Liver (tissue), 9 donors: ENCODE results near the gene TMPRSS11D. TPM values are rescaled to one million over a fixed set of nuclear protein-coding genes. Genes with fewer than 3 reads are reported as not detected.

Experiments
- DNase-seq: peaks from one replicate; pipeline ENCODE4 v3.0.0-alpha.2; 2017; ENCODE audit warnings: low spot score
- H3K27ac ChIP-seq, 2 donors: one replicate each; pipeline ENCODE4 v1.7.0; 2013; ENCODE audit warnings: inconsistent platforms in 2 of 2, low read length in 2 of 2, control low read depth in 1 of 2, low read depth in 1 of 2, mild to moderate bottlenecking in 1 of 2
- H3K27me3 ChIP-seq, 4 donors: one replicate each; pipeline versions ENCODE4 v1.6.1 to v1.7.0; 2013; ENCODE audit warnings: low read length in 3 of 4, inconsistent platforms in 1 of 4, mild to moderate bottlenecking in 1 of 4, moderate library complexity in 1 of 4; ENCODE audit not compliant: control insufficient read depth in 4 of 4, insufficient read depth in 4 of 4
- H3K36me3 ChIP-seq, 4 donors: one replicate each; pipeline versions ENCODE4 v1.6.1 to v1.7.0; 2013; ENCODE audit warnings: low read length in 3 of 4, mild to moderate bottlenecking in 3 of 4, low read depth in 1 of 4, moderate library complexity in 1 of 4; ENCODE audit not compliant: control insufficient read depth in 4 of 4, insufficient read depth in 3 of 4
- H3K4me1 ChIP-seq, 4 donors: one replicate each; pipeline versions ENCODE4 v1.6.1 to v1.7.0; 2013; ENCODE audit warnings: low read length in 3 of 4, mild to moderate bottlenecking in 3 of 4, moderate library complexity in 1 of 4; ENCODE audit not compliant: control insufficient read depth in 4 of 4, insufficient read depth in 4 of 4
- H3K4me3 ChIP-seq, 3 donors: one replicate each; pipeline versions ENCODE4 v1.6.1 to v1.7.0; 2013; ENCODE audit warnings: low read length in 3 of 3, control low read depth in 1 of 3, low read depth in 1 of 3, mild to moderate bottlenecking in 1 of 3
- H3K9ac ChIP-seq, 2 donors: one replicate each; pipeline ENCODE4 v1.7.0; 2013; ENCODE audit warnings: low read length in 2 of 2, mild to moderate bottlenecking in 2 of 2, moderate library complexity in 2 of 2, control low read depth in 1 of 2, low read depth in 1 of 2
- H3K9me3 ChIP-seq, 4 donors: one replicate each; pipeline versions ENCODE4 v1.6.1 to v1.7.0; 2013; ENCODE audit warnings: low read length in 3 of 4; ENCODE audit not compliant: control insufficient read depth in 4 of 4
- ATF3 ChIP-seq: IDR thresholded peaks from 2 replicates; pipeline ENCODE4 v1.6.1; 2016; ENCODE audit warnings: antibody characterized with exemption
- CTCF ChIP-seq: fragments of 150-350 bp; IDR thresholded peaks from 2 replicates; pipeline ENCODE4 v1.5.1; 2017; ENCODE audit warnings: improper control_type of control experiment, low read depth, low read length; ENCODE audit not compliant: missing input control
- FOXA1 ChIP-seq: IDR thresholded peaks from 2 replicates; pipeline ENCODE4 v1.6.1; 2016; ENCODE audit warnings: antibody characterized with exemption
- FOXA2 ChIP-seq: IDR thresholded peaks from 2 replicates; pipeline ENCODE4 v1.6.1; 2016; ENCODE audit warnings: antibody characterized with exemption
- GABPA ChIP-seq, 2 donors: IDR thresholded peaks in 1 of 2; conservative IDR thresholded peaks in 1 of 2; 2 replicates each; pipeline ENCODE4 v1.6.1; 2016; ENCODE audit warnings: antibody characterized with exemption in 2 of 2, mild to moderate bottlenecking in 1 of 2, moderate library complexity in 1 of 2
- HNF4A ChIP-seq, 2 donors: conservative IDR thresholded peaks; 2 replicates each; pipeline ENCODE4 v1.6.1; 2016; ENCODE audit warnings: antibody characterized with exemption in 2 of 2, mild to moderate bottlenecking in 2 of 2
- HNF4G ChIP-seq: IDR thresholded peaks from 2 replicates; pipeline ENCODE4 v1.6.1; 2016; ENCODE audit warnings: antibody characterized with exemption
- JUND ChIP-seq, 2 donors: IDR thresholded peaks; 2 replicates each; pipeline ENCODE4 v1.6.1; 2016; ENCODE audit warnings: antibody characterized with exemption in 2 of 2
- MAX ChIP-seq: IDR thresholded peaks from 2 replicates; pipeline ENCODE4 v1.6.1; 2016; ENCODE audit warnings: antibody characterized with exemption
- NR2F2 ChIP-seq: IDR thresholded peaks from 2 replicates; pipeline ENCODE4 v1.6.1; 2016; ENCODE audit warnings: antibody characterized with exemption
- RAD21 ChIP-seq, 2 donors: IDR thresholded peaks; 2 replicates each; pipeline ENCODE4 v1.6.1; 2016; ENCODE audit warnings: antibody characterized with exemption in 2 of 2, mild to moderate bottlenecking in 2 of 2
- REST ChIP-seq: IDR thresholded peaks from 2 replicates; pipeline ENCODE4 v1.6.1; 2016; ENCODE audit warnings: antibody characterized with exemption, mild to moderate bottlenecking
- RXRA ChIP-seq, 2 donors: IDR thresholded peaks; 2 replicates each; pipeline ENCODE4 v1.6.1; 2017 to 2018; ENCODE audit warnings: antibody characterized with exemption in 2 of 2, mild to moderate bottlenecking in 1 of 2
- SP1 ChIP-seq: IDR thresholded peaks from 2 replicates; pipeline ENCODE4 v1.6.1; 2018; ENCODE audit warnings: antibody characterized with exemption, mild to moderate bottlenecking
- TAF1 ChIP-seq: conservative IDR thresholded peaks from 2 replicates; pipeline ENCODE4 v1.6.1; 2016; ENCODE audit warnings: antibody characterized with exemption, mild to moderate bottlenecking
- ZBTB33 ChIP-seq: IDR thresholded peaks from 2 replicates; pipeline ENCODE4 v1.6.1; 2016; ENCODE audit warnings: antibody characterized with exemption
- polyA plus RNA-seq, 2 donors: library from polyadenylated mRNA; stranded (reverse) in 1 of 2; unstranded in 1 of 2; fragments of 200-250 nt in 1 of 2; fragments of >200 nt in 1 of 2; fragmentation: Nextera tagmentation in 1 of 2; extraction: Ambion mirVana in 1 of 2; gene quantifications; one replicate each; pipeline versions ENCODE4 v1.2.1 to v1.2.3, GENCODE V29; 2013 to 2015
- total RNA-seq, 2 donors: library from RNA; depleted of rRNA; stranded (reverse); fragments of >200 nt; gene quantifications; one replicate each; pipeline ENCODE4 v1.2.3, GENCODE V29; 2014
- donor health status: healthy.
- donor health status: healthy.
- donor health status: healthy.
- donor health status: healthy.
- donor health status: healthy.

TMPRSS11D gene
- total and polyA plus RNA-seq, 4 donors, result 0.03 TPM; not detected in 3

- TF ChIP-seq RXRA (IDR thresholded peaks at IDR 0.05) (no peak), NR2F2 (no peak), HNF4G (no peak), ATF3 (no peak), CTCF (no peak), GABPA (IDR thresholded peaks at IDR 0.05 in 1 of 2, conservative IDR thresholded peaks at IDR 0.05 in 1 of 2) (no peak), JUND (IDR thresholded peaks at IDR 0.05) (no peak), MAX (no peak), RAD21 (IDR thresholded peaks at IDR 0.05) (no peak), HNF4A (conservative IDR thresholded peaks at IDR 0.05) (no peak)
- Histone ChIP-seq H3K36me3 (no peaks in the 10 kb centered on the region), H3K9me3 (no peaks in the 10 kb centered on the region), H3K4me3 (no peak overlapping the region), H3K4me1 (no peaks in the 10 kb centered on the region), H3K27me3 (no peaks in the 10 kb centered on the region), H3K9ac (no peak overlapping the region), H3K27ac (no peak overlapping the region)
- DNase-seq, result no peak
These were observed 87.0 kb downstream of the TMPRSS11D start for GRCh38 chr4:67796810-67797209.

GRCh38 chr4:67790721-67791120 is 93.1 kb downstream of the TMPRSS11D start:
- peaks cover 0 to 3% (median 0%) of the 10 kb centered on the region in 4 donors for H3K36me3 ChIP-seq
- no peaks in the 10 kb centered on the region for H3K9me3 ChIP-seq
- no peak overlapping the region for H3K9ac ChIP-seq
- H3K4me3 ChIP-seq, result no peak overlapping the region
- TF ChIP-seq JUND (IDR thresholded peaks at IDR 0.05), result no peak
- no peak for TF ChIP-seq HNF4A (conservative IDR thresholded peaks at IDR 0.05)
- no peak for TF ChIP-seq REST
- TF ChIP-seq RXRA (IDR thresholded peaks at IDR 0.05), result no peak
- TF ChIP-seq HNF4G, result no peak
- TF ChIP-seq MAX, result no peak
- TF ChIP-seq ATF3, result no peak
- no peak for TF ChIP-seq TAF1
- no peak for TF ChIP-seq SP1
- no peak for TF ChIP-seq FOXA2
- no peak for TF ChIP-seq ZBTB33
- TF ChIP-seq FOXA1, result no peak
- no peaks in the 10 kb centered on the region for H3K27me3 ChIP-seq
- no peak overlapping the region for H3K27ac ChIP-seq
- no peak for DNase-seq
- H3K4me1 ChIP-seq, result no peaks in the 10 kb centered on the region
